K562 (cell line): Measurements from ENCODE around the gene PNPLA2. TPM values are rescaled to one million over a fixed set of nuclear protein-coding genes. Genes with fewer than 3 reads are reported as not detected.

ENCODE experiments used
- HLTF ChIP-seq: fragments of 450-650 bp; IDR thresholded peaks from 2 replicates; pipeline ENCODE4 v1.6.1; 2016
- MAFF ChIP-seq: IDR thresholded peaks from 2 replicates; pipeline ENCODE4 v1.6.1; 2012; ENCODE audit warnings: low read length, improper control_type of control experiment
- NFE2L1 ChIP-seq: fragments of 450-650 bp; IDR thresholded peaks from 2 replicates; pipeline ENCODE4 v1.6.1; 2016; ENCODE audit warnings: missing genetic modification characterization, low read depth, mild to moderate bottlenecking, missing compliant biosample characterization, moderate library complexity, borderline replicate concordance
- NR1H2 ChIP-seq: sonication (generic); formaldehyde crosslinking; IDR thresholded peaks from 2 replicates; pipeline ENCODE4 v1.4.0; 2020; ENCODE audit warnings: mild to moderate bottlenecking, missing genetic modification reagents
- PHB ChIP-seq: fragments of 250-450 bp; sonication (Bioruptor Pico); IDR thresholded peaks from 2 replicates; pipeline ENCODE4 v1.5.0; 2021
- POLR2B ChIP-seq: fragments of 450-650 bp; IDR thresholded peaks from 2 replicates; pipeline ENCODE4 v1.6.1; 2018; ENCODE audit warnings: low read depth; ENCODE audit not compliant: partially characterized antibody
- polyA plus RNA-seq, 8 experiments: library from polyadenylated mRNA; depleted of rRNA in 4 of 8; stranded (reverse) in 5 of 8; unstranded in 3 of 8; fragments of >200 nt; fragmentation: Nextera tagmentation in 2 of 8; fragmentation: Illumina TruSeq in 1 of 8; extraction: Ambion mirVana in 2 of 8; extraction: Trizol in 1 of 8; gene quantifications; 2 replicates each; pipeline versions ENCODE4 v1.2.1 to v1.2.3, GENCODE V29; 2011 to 2014; ENCODE audit warnings: inconsistent platforms in 1 of 8, missing spikeins in 1 of 8
- total RNA-seq, 7 experiments: library from RNA; depleted of rRNA in 6 of 7; stranded (reverse); fragments of >200 nt in 6 of 7; fragmentation: Illumina TruSeq in 2 of 7; extraction: Trizol in 2 of 7; gene quantifications; 2 replicates each; pipeline versions ENCODE4 v1.2.1 to v1.2.3, GENCODE V29; 2011 to 2021; ENCODE audit warnings: low replicate concordance in 1 of 7
- TF ChIP-seq, protein P1 (sequence below): fragments of 200-800 bp; sonication (Bioruptor generic); IDR thresholded peaks from 2 replicates; pipeline ENCODE4 v1.6.1; 2016; ENCODE audit warnings: missing genetic modification characterization, missing compliant biosample characterization
- TF ChIP-seq, protein P2 (sequence below): fragments of 250-450 bp; sonication (Bioruptor Pico); IDR thresholded peaks from 2 replicates; pipeline ENCODE4 v1.4.0; 2020
- TF ChIP-seq, protein P3 (sequence below): sonication (generic); IDR thresholded peaks from 2 replicates; pipeline ENCODE4 v1.6.1; 2016
- TF ChIP-seq, protein P4 (sequence below): sonication (generic); formaldehyde crosslinking; IDR thresholded peaks from 2 replicates; pipeline ENCODE4 v1.4.0; 2020; ENCODE audit warnings: mild to moderate bottlenecking, missing genetic modification reagents
- TF ChIP-seq, protein P5 (sequence below): fragments of 250-450 bp; sonication (Bioruptor Pico); IDR thresholded peaks from 2 replicates; pipeline ENCODE4 v1.8.0; 2022; ENCODE audit warnings: moderate library complexity, mild to moderate bottlenecking, inconsistent platforms
- TF ChIP-seq, protein P6 (sequence below): fragments of 450-650 bp; conservative IDR thresholded peaks from 2 replicates; pipeline ENCODE4 v1.6.1; 2016; ENCODE audit warnings: missing genetic modification characterization, low read depth, mild to moderate bottlenecking, control low read depth, missing compliant biosample characterization
- TF ChIP-seq, protein P7 (sequence below): sonication (generic); formaldehyde crosslinking; IDR thresholded peaks from 2 replicates; pipeline ENCODE4 v1.8.1; 2023; ENCODE audit warnings: mild to moderate bottlenecking, missing genetic modification reagents

Gene PNPLA2
- total and polyA plus RNA-seq, 9 of the 15 experiments (the other 6 are each of a cell fraction or from before 2014, with no cell fraction given), result 0.39 to 87.1 (median 8.4) TPM

DNA sequence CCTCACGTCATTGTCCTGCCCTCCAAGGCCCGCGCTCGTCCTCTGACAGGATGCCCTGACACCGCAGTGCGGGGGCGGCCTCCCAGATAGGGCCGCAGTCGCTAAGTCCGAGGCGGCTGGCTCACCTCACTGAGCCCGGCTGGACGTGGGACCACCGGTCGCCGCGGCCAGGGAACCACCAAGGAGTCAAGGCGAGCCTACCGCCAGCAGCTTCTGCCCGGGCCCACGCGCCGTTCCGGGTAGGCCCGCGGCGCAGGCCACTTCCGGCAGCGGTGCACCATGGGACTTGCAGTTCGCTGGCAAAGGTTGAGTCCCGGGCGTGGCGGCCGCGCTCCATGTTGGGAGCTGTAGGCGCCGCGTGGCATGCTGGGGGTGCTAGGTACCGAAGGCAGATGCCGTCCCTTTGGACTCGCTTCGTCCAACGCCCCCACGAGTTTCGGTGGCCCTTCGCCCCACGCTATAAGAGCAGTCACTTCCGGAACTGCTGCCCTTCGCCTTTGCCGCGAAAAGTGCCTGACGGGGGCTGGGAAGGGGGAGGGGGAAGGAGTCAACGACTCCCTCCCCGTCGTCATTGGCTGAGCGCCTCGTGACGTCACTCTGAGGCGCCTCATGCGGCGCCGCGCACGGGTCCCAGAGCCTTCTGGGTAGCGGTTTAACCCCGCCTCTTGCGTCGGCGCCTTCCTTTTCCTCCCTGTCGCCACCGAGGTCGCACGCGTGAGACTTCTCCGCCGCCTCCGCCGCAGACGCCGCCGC lies 9.3 kb upstream of the PNPLA2 start, which contains the start of gene RPLP2 (continued):
- TF ChIP-seq, protein P1, sequence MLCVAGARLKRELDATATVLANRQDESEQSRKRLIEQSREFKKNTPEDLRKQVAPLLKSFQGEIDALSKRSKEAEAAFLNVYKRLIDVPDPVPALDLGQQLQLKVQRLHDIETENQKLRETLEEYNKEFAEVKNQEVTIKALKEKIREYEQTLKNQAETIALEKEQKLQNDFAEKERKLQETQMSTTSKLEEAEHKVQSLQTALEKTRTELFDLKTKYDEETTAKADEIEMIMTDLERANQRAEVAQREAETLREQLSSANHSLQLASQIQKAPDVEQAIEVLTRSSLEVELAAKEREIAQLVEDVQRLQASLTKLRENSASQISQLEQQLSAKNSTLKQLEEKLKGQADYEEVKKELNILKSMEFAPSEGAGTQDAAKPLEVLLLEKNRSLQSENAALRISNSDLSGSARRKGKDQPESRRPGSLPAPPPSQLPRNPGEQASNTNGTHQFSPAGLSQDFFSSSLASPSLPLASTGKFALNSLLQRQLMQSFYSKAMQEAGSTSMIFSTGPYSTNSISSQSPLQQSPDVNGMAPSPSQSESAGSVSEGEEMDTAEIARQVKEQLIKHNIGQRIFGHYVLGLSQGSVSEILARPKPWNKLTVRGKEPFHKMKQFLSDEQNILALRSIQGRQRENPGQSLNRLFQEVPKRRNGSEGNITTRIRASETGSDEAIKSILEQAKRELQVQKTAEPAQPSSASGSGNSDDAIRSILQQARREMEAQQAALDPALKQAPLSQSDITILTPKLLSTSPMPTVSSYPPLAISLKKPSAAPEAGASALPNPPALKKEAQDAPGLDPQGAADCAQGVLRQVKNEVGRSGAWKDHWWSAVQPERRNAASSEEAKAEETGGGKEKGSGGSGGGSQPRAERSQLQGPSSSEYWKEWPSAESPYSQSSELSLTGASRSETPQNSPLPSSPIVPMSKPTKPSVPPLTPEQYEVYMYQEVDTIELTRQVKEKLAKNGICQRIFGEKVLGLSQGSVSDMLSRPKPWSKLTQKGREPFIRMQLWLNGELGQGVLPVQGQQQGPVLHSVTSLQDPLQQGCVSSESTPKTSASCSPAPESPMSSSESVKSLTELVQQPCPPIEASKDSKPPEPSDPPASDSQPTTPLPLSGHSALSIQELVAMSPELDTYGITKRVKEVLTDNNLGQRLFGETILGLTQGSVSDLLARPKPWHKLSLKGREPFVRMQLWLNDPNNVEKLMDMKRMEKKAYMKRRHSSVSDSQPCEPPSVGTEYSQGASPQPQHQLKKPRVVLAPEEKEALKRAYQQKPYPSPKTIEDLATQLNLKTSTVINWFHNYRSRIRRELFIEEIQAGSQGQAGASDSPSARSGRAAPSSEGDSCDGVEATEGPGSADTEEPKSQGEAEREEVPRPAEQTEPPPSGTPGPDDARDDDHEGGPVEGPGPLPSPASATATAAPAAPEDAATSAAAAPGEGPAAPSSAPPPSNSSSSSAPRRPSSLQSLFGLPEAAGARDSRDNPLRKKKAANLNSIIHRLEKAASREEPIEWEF (CRISPR knock-in tag), result no peak
- TF ChIP-seq POLR2B (peak; percentile 87), HLTF (0 out of 2 replicates have a peak, but pooled peaks have one; percentile 41), NFE2L1 (tag) (no peak), PHB (CRISPR knock-in tag) (no peak), NR1H2 (CRISPR knock-in tag) (no peak; the same call in none of the 2 replicates), MAFF (no peak)
- TF ChIP-seq, protein P2, sequence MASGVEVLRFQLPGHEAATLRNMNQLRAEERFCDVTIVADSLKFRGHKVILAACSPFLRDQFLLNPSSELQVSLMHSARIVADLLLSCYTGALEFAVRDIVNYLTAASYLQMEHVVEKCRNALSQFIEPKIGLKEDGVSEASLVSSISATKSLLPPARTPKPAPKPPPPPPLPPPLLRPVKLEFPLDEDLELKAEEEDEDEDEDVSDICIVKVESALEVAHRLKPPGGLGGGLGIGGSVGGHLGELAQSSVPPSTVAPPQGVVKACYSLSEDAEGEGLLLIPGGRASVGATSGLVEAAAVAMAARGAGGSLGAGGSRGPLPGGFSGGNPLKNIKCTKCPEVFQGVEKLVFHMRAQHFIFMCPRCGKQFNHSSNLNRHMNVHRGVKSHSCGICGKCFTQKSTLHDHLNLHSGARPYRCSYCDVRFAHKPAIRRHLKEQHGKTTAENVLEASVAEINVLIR (CRISPR knock-in tag), result peak; percentile 98
- TF ChIP-seq, protein P3, sequence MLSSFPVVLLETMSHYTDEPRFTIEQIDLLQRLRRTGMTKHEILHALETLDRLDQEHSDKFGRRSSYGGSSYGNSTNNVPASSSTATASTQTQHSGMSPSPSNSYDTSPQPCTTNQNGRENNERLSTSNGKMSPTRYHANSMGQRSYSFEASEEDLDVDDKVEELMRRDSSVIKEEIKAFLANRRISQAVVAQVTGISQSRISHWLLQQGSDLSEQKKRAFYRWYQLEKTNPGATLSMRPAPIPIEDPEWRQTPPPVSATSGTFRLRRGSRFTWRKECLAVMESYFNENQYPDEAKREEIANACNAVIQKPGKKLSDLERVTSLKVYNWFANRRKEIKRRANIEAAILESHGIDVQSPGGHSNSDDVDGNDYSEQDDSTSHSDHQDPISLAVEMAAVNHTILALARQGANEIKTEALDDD, result no peak
- TF ChIP-seq, protein P4, sequence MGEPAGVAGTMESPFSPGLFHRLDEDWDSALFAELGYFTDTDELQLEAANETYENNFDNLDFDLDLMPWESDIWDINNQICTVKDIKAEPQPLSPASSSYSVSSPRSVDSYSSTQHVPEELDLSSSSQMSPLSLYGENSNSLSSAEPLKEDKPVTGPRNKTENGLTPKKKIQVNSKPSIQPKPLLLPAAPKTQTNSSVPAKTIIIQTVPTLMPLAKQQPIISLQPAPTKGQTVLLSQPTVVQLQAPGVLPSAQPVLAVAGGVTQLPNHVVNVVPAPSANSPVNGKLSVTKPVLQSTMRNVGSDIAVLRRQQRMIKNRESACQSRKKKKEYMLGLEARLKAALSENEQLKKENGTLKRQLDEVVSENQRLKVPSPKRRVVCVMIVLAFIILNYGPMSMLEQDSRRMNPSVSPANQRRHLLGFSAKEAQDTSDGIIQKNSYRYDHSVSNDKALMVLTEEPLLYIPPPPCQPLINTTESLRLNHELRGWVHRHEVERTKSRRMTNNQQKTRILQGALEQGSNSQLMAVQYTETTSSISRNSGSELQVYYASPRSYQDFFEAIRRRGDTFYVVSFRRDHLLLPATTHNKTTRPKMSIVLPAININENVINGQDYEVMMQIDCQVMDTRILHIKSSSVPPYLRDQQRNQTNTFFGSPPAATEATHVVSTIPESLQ (CRISPR knock-in tag), result no peak; the same call in 1 of the 2 replicates
- TF ChIP-seq, protein P5, sequence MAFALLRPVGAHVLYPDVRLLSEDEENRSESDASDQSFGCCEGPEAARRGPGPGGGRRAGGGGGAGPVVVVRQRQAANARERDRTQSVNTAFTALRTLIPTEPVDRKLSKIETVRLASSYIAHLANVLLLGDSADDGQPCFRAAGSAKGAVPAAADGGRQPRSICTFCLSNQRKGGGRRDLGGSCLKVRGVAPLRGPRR (CRISPR knock-in tag), result no peak
- TF ChIP-seq, protein P6, sequence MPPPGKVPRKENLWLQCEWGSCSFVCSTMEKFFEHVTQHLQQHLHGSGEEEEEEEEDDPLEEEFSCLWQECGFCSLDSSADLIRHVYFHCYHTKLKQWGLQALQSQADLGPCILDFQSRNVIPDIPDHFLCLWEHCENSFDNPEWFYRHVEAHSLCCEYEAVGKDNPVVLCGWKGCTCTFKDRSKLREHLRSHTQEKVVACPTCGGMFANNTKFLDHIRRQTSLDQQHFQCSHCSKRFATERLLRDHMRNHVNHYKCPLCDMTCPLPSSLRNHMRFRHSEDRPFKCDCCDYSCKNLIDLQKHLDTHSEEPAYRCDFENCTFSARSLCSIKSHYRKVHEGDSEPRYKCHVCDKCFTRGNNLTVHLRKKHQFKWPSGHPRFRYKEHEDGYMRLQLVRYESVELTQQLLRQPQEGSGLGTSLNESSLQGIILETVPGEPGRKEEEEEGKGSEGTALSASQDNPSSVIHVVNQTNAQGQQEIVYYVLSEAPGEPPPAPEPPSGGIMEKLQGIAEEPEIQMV, result no peak
- TF ChIP-seq, protein P7, sequence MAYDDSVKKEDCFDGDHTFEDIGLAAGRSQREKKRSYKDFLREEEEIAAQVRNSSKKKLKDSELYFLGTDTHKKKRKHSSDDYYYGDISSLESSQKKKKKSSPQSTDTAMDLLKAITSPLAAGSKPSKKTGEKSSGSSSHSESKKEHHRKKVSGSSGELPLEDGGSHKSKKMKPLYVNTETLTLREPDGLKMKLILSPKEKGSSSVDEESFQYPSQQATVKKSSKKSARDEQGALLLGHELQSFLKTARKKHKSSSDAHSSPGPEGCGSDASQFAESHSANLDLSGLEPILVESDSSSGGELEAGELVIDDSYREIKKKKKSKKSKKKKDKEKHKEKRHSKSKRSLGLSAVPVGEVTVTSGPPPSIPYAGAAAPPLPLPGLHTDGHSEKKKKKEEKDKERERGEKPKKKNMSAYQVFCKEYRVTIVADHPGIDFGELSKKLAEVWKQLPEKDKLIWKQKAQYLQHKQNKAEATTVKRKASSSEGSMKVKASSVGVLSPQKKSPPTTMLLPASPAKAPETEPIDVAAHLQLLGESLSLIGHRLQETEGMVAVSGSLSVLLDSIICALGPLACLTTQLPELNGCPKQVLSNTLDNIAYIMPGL, result 0 out of 2 replicates have a peak, but pooled peaks have one; percentile 30
